IMR-90 (cell line): Measurements from ENCODE around the gene EIF4A3. TPM values are rescaled to one million over a fixed set of nuclear protein-coding genes. Genes with fewer than 3 reads are reported as not detected.

ENCODE experiments used
- ATAC-seq: fragments of 200-7000 bp; cut with Tn5 transposase; 2 replicates; pipeline ENCODE4 v1.9.1; 2020; ENCODE audit warnings: low read depth, mild to moderate bottlenecking, moderate library complexity
- BruUV-seq: library from RNA; stranded (reverse); fragments of 400-500 nt; replicated peaks from 2 replicates; lab custom pipeline; 2021; lab: Mats Ljungman, UMichigan
- CTCF ChIA-PET: fragments of 300-600 bp; formaldehyde crosslinking; extraction: SDS; loops from one replicate; lab custom pipeline; 2021; ENCODE audit warnings: antibody characterized with exemption; lab: Yijun Ruan, JAX
- POLR2A ChIA-PET: fragments of 300-600 bp; sonication (Branson Sonifier 250); formaldehyde crosslinking; loops from one replicate; lab custom pipeline; 2022; ENCODE audit warnings: antibody characterized with exemption; ENCODE audit not compliant: unreplicated experiment; lab: Charles Lee
- DNase-seq: peaks from one replicate; pipeline ENCODE4 v3.0.0; 2013
- H2AFZ ChIP-seq: replicated peaks from 2 replicates; pipeline ENCODE3; 2013; ENCODE audit warnings: low read length, mild to moderate bottlenecking; ENCODE audit not compliant: poor library complexity
- H2AK5ac ChIP-seq: 2 replicates; pipeline ENCODE4 v1.6.1; 2013; ENCODE audit warnings: low read depth, low read length, inconsistent platforms
- H2AK9ac ChIP-seq: replicated peaks from 2 replicates; pipeline ENCODE3; 2013; ENCODE audit warnings: mild to moderate bottlenecking, low read depth, low read length, moderate library complexity; ENCODE audit not compliant: poor library complexity
- H2BK120ac ChIP-seq: 2 replicates; pipeline ENCODE4 v1.6.1; 2013; ENCODE audit warnings: low read depth, low read length, inconsistent platforms
- H2BK15ac ChIP-seq: 3 replicates; pipeline ENCODE4 v1.6.1; 2013; ENCODE audit warnings: low read depth, low read length, inconsistent platforms
- H2BK20ac ChIP-seq: 2 replicates; pipeline ENCODE4 v1.6.1; 2013; ENCODE audit warnings: low read depth, mild to moderate bottlenecking, inconsistent platforms, low read length, moderate library complexity
- H2BK5ac ChIP-seq: 2 replicates; pipeline ENCODE4 v1.6.1; 2013; ENCODE audit warnings: mild to moderate bottlenecking, low read depth, low read length, inconsistent platforms; ENCODE audit not compliant: poor library complexity, severe bottlenecking
- H3K14ac ChIP-seq: replicated peaks from 2 replicates; pipeline ENCODE4 v1.6.1; 2013; ENCODE audit warnings: low read depth, low read length, inconsistent platforms
- H3K18ac ChIP-seq: 2 replicates; pipeline ENCODE4 v1.6.1; 2013; ENCODE audit warnings: low read depth, low read length, control low read depth
- H3K23ac ChIP-seq: 2 replicates; pipeline ENCODE4 v1.6.1; 2013; ENCODE audit warnings: low read depth, low read length, inconsistent platforms
- H3K27ac ChIP-seq: 2 replicates; pipeline ENCODE4 v1.5.1; 2013; ENCODE audit warnings: mild to moderate bottlenecking, control low read depth, low read length; ENCODE audit not compliant: insufficient read depth
- H3K27me3 ChIP-seq: 2 replicates; pipeline ENCODE4 v1.6.1; 2013; ENCODE audit warnings: low read length; ENCODE audit not compliant: control insufficient read depth, insufficient read depth
- H3K36me3 ChIP-seq: 2 replicates; pipeline ENCODE4 v1.6.1; 2013; ENCODE audit warnings: low read length, mixed read lengths; ENCODE audit not compliant: control insufficient read depth, insufficient read depth
- H3K4ac ChIP-seq: 2 replicates; pipeline ENCODE4 v1.6.1; 2013; ENCODE audit warnings: low read depth, low read length, inconsistent platforms
- H3K4me1 ChIP-seq: 2 replicates; pipeline ENCODE4 v1.6.1; 2013; ENCODE audit warnings: low read length, mixed read lengths; ENCODE audit not compliant: control insufficient read depth, insufficient read depth
- H3K4me2 ChIP-seq: 2 replicates; pipeline ENCODE4 v1.6.1; 2013; ENCODE audit warnings: low read depth, mild to moderate bottlenecking, control low read depth, low read length, moderate library complexity
- H3K4me3 ChIP-seq: 2 replicates; pipeline ENCODE4 v1.5.1; 2013; ENCODE audit warnings: low read depth, mild to moderate bottlenecking, control low read depth, low read length, moderate library complexity; ENCODE audit not compliant: insufficient read depth
- H3K56ac ChIP-seq: 2 replicates; pipeline ENCODE4 v1.6.1; 2013; ENCODE audit warnings: low read length, inconsistent platforms; ENCODE audit not compliant: insufficient read depth; ENCODE audit errors: extremely low read depth
- H3K79me1 ChIP-seq, 2 experiments: 2 replicates each; pipeline ENCODE4 v1.6.1; 2013; ENCODE audit warnings: low read length in 2 of 2, inconsistent platforms in 1 of 2, low read depth in 1 of 2
- H3K9ac ChIP-seq: 2 replicates; pipeline ENCODE4 v1.6.1; 2013; ENCODE audit warnings: low read depth, low read length, control low read depth
- H3K9me1 ChIP-seq: 2 replicates; pipeline ENCODE4 v1.6.1; 2013; ENCODE audit warnings: low read length, inconsistent platforms; ENCODE audit not compliant: insufficient read depth
- H3K9me3 ChIP-seq: 2 replicates; pipeline ENCODE4 v1.6.1; 2013; ENCODE audit warnings: low read length; ENCODE audit not compliant: control insufficient read depth, insufficient read depth
- H4K20me1 ChIP-seq: 2 replicates; pipeline ENCODE4 v1.6.1; 2013; ENCODE audit warnings: low read length, inconsistent platforms; ENCODE audit not compliant: insufficient read depth
- H4K5ac ChIP-seq: 2 replicates; pipeline ENCODE4 v1.6.1; 2013; ENCODE audit warnings: mild to moderate bottlenecking, low read depth, low read length, control low read depth
- H4K8ac ChIP-seq, 2 experiments: 2 replicates each; pipeline ENCODE4 v1.6.1; 2013; ENCODE audit warnings: low read depth in 2 of 2, low read length in 2 of 2, control low read depth in 1 of 2, inconsistent platforms in 1 of 2
- H4K91ac ChIP-seq: 2 replicates; pipeline ENCODE4 v1.6.1; 2013; ENCODE audit warnings: low read depth, low read length, inconsistent platforms; ENCODE audit not compliant: insufficient read depth
- BHLHE40 ChIP-seq: fragments of 150-350 bp; IDR thresholded peaks from 2 replicates; pipeline ENCODE4 v1.6.1; 2016; ENCODE audit warnings: mild to moderate bottlenecking, low read depth, low read length
- CHD1 ChIP-seq: IDR thresholded peaks from 2 replicates; pipeline ENCODE4 v1.6.1; 2012; ENCODE audit warnings: low read depth, low read length, improper control_type of control experiment
- CTCF ChIP-seq: conservative IDR thresholded peaks from 2 replicates; pipeline ENCODE4 v1.5.1; 2012; ENCODE audit warnings: mild to moderate bottlenecking, low read depth, low read length, improper control_type of control experiment
- FOS ChIP-seq: fragments of 150-350 bp; IDR thresholded peaks from 2 replicates; pipeline ENCODE4 v1.6.1; 2016; ENCODE audit warnings: low read depth, low read length
- MAZ ChIP-seq: IDR thresholded peaks from 2 replicates; pipeline ENCODE4 v1.6.1; 2012; ENCODE audit warnings: low read depth, mild to moderate bottlenecking, low read length, improper control_type of control experiment, moderate library complexity, borderline replicate concordance
- MXI1 ChIP-seq: IDR thresholded peaks from 2 replicates; pipeline ENCODE4 v1.6.1; 2012; ENCODE audit warnings: low read depth, mild to moderate bottlenecking, low read length, moderate library complexity, borderline replicate concordance
- NFE2L2 ChIP-seq: fragments of 150-350 bp; IDR thresholded peaks from 2 replicates; pipeline ENCODE4 v1.6.1; 2016; ENCODE audit warnings: low read depth, mild to moderate bottlenecking, low read length
- POLR2A ChIP-seq: IDR thresholded peaks from 2 replicates; pipeline ENCODE4 v1.6.1; 2012; ENCODE audit warnings: mild to moderate bottlenecking, low read depth, low read length
- RAD21 ChIP-seq: IDR thresholded peaks from 2 replicates; pipeline ENCODE4 v1.6.1; 2012; ENCODE audit warnings: low read length, improper control_type of control experiment
- RCOR1 ChIP-seq: IDR thresholded peaks from 2 replicates; pipeline ENCODE4 v1.6.1; 2012; ENCODE audit warnings: mild to moderate bottlenecking, low read length, improper control_type of control experiment; ENCODE audit not compliant: insufficient replicate concordance
- RFX5 ChIP-seq: IDR thresholded peaks from 2 replicates; pipeline ENCODE4 v1.8.0; 2012; ENCODE audit warnings: low read depth, mild to moderate bottlenecking, low read length, moderate library complexity
- SMC3 ChIP-seq: fragments of 150-350 bp; IDR thresholded peaks from 2 replicates; pipeline ENCODE4 v1.6.1; 2016; ENCODE audit warnings: low read depth, mild to moderate bottlenecking, antibody characterized with exemption, low read length, moderate library complexity
- USF2 ChIP-seq: fragments of 150-350 bp; IDR thresholded peaks from 2 replicates; pipeline ENCODE4 v1.6.1; 2017; ENCODE audit warnings: mild to moderate bottlenecking, antibody characterized with exemption, low read length, low read depth
- WGBS, 2 experiments: methylation state at CpG; one replicate each; pipeline versions ENCODE4 v1.1.5 to v1.1.7; 2013; ENCODE audit warnings: missing lambda C conversion rate in 2 of 2; ENCODE audit not compliant: insufficient read length in 1 of 2; ENCODE audit errors: extremely low coverage in 2 of 2; 5-methylcytosine and 5-hydroxymethylcytosine counted together
- dilution Hi-C: fragments of 300-500 bp; cut with HindIII; formaldehyde crosslinking; loops from one replicate; pipeline ENCODE4 v1.14.3; 2018; ENCODE audit warnings: low sequenced_read_pairs; ENCODE audit not compliant: unreplicated experiment
- in situ Hi-C: fragments of 300-500 bp; cut with MboI; formaldehyde crosslinking; loops from 3 replicates; pipeline ENCODE4 v1.14.3; 2019; ENCODE audit warnings: low sequenced_read_pairs, inconsistent platforms, mixed read lengths
- intact Hi-C: fragments of 100-400 bp; cut with micrococcal nuclease; formaldehyde crosslinking; loops from 2 replicates; pipeline ENCODE4 v1.10.0; 2022
- polyA plus RNA-seq, 3 experiments: library from polyadenylated mRNA; depleted of rRNA; stranded (reverse); fragments of >200 nt; gene quantifications; 2 replicates each; pipeline ENCODE4 v1.2.3, GENCODE V29; 2012; ENCODE audit warnings: low replicate concordance in 1 of 3
- total RNA-seq: library from RNA; depleted of rRNA; stranded (reverse); fragments of >200 nt; gene quantifications from 2 replicates; pipeline ENCODE4 v1.2.3, GENCODE V29; 2012

Gene EIF4A3
- total and polyA plus RNA-seq, 2 of the 4 experiments (the other 2 are of a cell fraction): 85.3 to 97.1 TPM

DNA sequence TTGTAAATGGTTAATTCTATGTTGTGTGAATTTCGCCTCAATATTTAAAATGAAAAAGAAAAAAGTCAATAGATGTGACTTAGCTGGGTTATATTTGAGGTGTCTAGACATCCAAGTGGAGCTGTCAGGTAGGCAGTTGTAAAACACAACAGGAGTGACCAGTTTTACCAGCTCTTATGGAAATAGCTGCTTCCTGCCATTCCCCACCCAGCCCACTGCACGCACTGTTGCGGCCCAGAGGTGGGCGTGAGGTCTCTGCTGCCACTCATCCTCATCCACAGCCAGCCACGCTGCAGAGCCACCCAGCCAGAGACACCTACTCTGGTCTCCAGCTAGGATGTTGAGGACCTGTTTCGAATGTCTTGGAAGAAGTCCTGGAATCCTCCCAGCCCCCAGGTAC, 19.5 kb upstream of the EIF4A3 start:
- WGBS, 2 experiments: 100% methylated on average over 1 of the region's 6 CpGs; no CpG with 5 or more reads in 1 of the 2 experiments
- dilution Hi-C loops: no loop called here

More for the DNA sequence above, 19.5 kb upstream of the EIF4A3 start:
- H3K4me2 ChIP-seq: no peak overlapping the region
- H3K56ac ChIP-seq: no peak overlapping the region
- no peak overlapping the region for H3K18ac ChIP-seq
- no peak overlapping the region for H2AFZ ChIP-seq
- peaks cover 27% of the 10 kb centered on the region for H3K27me3 ChIP-seq
- H3K23ac ChIP-seq: no peak overlapping the region
- H3K9me3 ChIP-seq: peaks cover 2% of the 10 kb centered on the region; the same call in 1 of the 2 replicates
- no peak for TF ChIP-seq SMC3
- TF ChIP-seq NFE2L2: no peak
- no peak for TF ChIP-seq RAD21
- TF ChIP-seq MAZ: no peak
- TF ChIP-seq RCOR1: no peak
- TF ChIP-seq USF2: no peak
- no peak for TF ChIP-seq CHD1
- TF ChIP-seq BHLHE40: no peak
- TF ChIP-seq POLR2A: no peak
- no peak for TF ChIP-seq MXI1
- no peak for TF ChIP-seq FOS
- TF ChIP-seq CTCF: no peak
- no peak for TF ChIP-seq RFX5
- no peak overlapping the region for H3K27ac ChIP-seq
- ChIA-PET CTCF (no interaction called here), POLR2A (no interaction called here)
- ATAC-seq (no peak), DNase-seq (no peak)
- H3K4me1 ChIP-seq: no peaks in the 10 kb centered on the region
- intact Hi-C loops (no loop called here), in situ Hi-C loops (no loop called here)
- H3K79me1 ChIP-seq: no peaks in the 10 kb centered on the region
- no peak overlapping the region for H3K9ac ChIP-seq
- H4K91ac ChIP-seq: no peak overlapping the region
- H2BK20ac ChIP-seq: no peak overlapping the region
- no peak overlapping the region for H4K8ac ChIP-seq
- no peak overlapping the region for H4K5ac ChIP-seq
- H4K20me1 ChIP-seq: no peaks in the 10 kb centered on the region
- no peak overlapping the region for H2AK5ac ChIP-seq
- H2BK5ac ChIP-seq: no peak overlapping the region
- H2BK15ac ChIP-seq: no peak overlapping the region
- no peak overlapping the region for H2AK9ac ChIP-seq
- BruUV-seq: no TSS peak
- H3K4ac ChIP-seq: no peak overlapping the region
- no peaks in the 10 kb centered on the region; the same call in 1 of the 2 replicates for H3K9me1 ChIP-seq
- H2BK120ac ChIP-seq: no peak overlapping the region
- no peak overlapping the region for H3K14ac ChIP-seq
- no peaks in the 10 kb centered on the region for H3K36me3 ChIP-seq
- no peak overlapping the region for H3K4me3 ChIP-seq
